Endothelial cell of umbilical vein (primary cell): ENCODE data around the gene TSC22D1. TPM values are rescaled to one million over a fixed set of nuclear protein-coding genes. Genes with fewer than 3 reads are reported as not detected.

Source experiments
- BruUV-seq: library from RNA; stranded (reverse); fragments of 400-500 nt; replicated peaks from 2 replicates; lab custom pipeline; 2021; lab: Mats Ljungman, UMichigan
- CTCF ChIA-PET: fragments of 300-600, 350-600 bp; sonication (Branson Sonifier 250); formaldehyde crosslinking; loops from one replicate; lab custom pipeline; 2021; ENCODE audit warnings: antibody characterized with exemption, inconsistent platforms; lab: Charles Lee
- POLR2A ChIA-PET: fragments of 300-600, 350-600 bp; sonication (Branson Sonifier 250); formaldehyde crosslinking; loops from one replicate; lab custom pipeline; 2021; ENCODE audit warnings: antibody characterized with exemption, inconsistent platforms; lab: Charles Lee
- DNase-seq: peaks from one replicate; pipeline ENCODE4 v3.0.0-alpha.2; 2011; ENCODE audit warnings: low read depth, low spot score
- FAIRE-seq: peaks from 2 replicates; lab custom pipeline; 2011; peaks lifted over from hg19 to GRCh38; lab: Jason Lieb, UNC
- H2AFZ ChIP-seq: 2 replicates; pipeline ENCODE4 v1.6.0; 2012; ENCODE audit warnings: low read depth, low read length, control low read depth, inconsistent platforms
- H3K27ac ChIP-seq: 2 replicates; pipeline ENCODE4 v1.5.1; 2011; ENCODE audit warnings: low read depth, mild to moderate bottlenecking, control low read depth, low read length, moderate library complexity; ENCODE audit not compliant: insufficient read depth
- H3K27me3 ChIP-seq, 2 experiments: 2 replicates each; pipeline versions ENCODE4 v1.6.0 to v1.6.1; 2011; ENCODE audit warnings: low read length in 2 of 2, mixed read lengths in 1 of 2; ENCODE audit not compliant: control insufficient read depth in 2 of 2, insufficient read depth in 2 of 2
- H3K36me3 ChIP-seq, 2 experiments: 2 replicates in 1 of 2; 3 replicates in 1 of 2; pipeline ENCODE4 v1.5.1; 2011; ENCODE audit warnings: low read length in 2 of 2, mild to moderate bottlenecking in 1 of 2, moderate library complexity in 1 of 2; ENCODE audit not compliant: control insufficient read depth in 2 of 2, insufficient read depth in 2 of 2; ENCODE audit errors: extremely low read depth in 1 of 2
- H3K4me1 ChIP-seq: 3 replicates; pipeline ENCODE4 v1.5.1; 2011; ENCODE audit warnings: mild to moderate bottlenecking, low read length; ENCODE audit not compliant: control insufficient read depth, insufficient read depth; ENCODE audit errors: extremely low read depth
- H3K4me2 ChIP-seq: 2 replicates; pipeline ENCODE4 v1.6.1; 2011; ENCODE audit warnings: low read length, control low read depth, mixed read lengths; ENCODE audit not compliant: insufficient read depth
- H3K4me3 ChIP-seq, 3 experiments: fragments of 200-600 bp in 1 of 3; sonication (generic), shearing (Covaris generic) in 1 of 3; replicated peaks in 1 of 3; 2 replicates each; pipeline ENCODE4 v1.5.1; 2011 to 2016; ENCODE audit warnings: control low read depth in 3 of 3, low read length in 3 of 3, mild to moderate bottlenecking in 2 of 3, inconsistent platforms in 1 of 3, low read depth in 1 of 3, moderate library complexity in 1 of 3; ENCODE audit not compliant: insufficient read depth in 1 of 3
- H3K79me2 ChIP-seq: 2 replicates; pipeline ENCODE4 v1.6.0; 2012; ENCODE audit warnings: low read length, inconsistent platforms; ENCODE audit not compliant: control insufficient read depth, insufficient read depth
- H3K9ac ChIP-seq: replicated peaks from 2 replicates; pipeline ENCODE3; 2011; ENCODE audit warnings: low read length, control low read depth; ENCODE audit not compliant: insufficient read depth; ENCODE audit errors: extremely low read depth
- H3K9me1 ChIP-seq: replicated peaks from 3 replicates; pipeline ENCODE4 v1.6.0; 2011; ENCODE audit warnings: mild to moderate bottlenecking, low read length; ENCODE audit not compliant: control insufficient read depth, insufficient read depth; ENCODE audit errors: extremely low read depth
- H3K9me3 ChIP-seq: replicated peaks from 2 replicates; pipeline ENCODE4 v1.5.1; 2012; ENCODE audit warnings: low read length, inconsistent platforms; ENCODE audit not compliant: control insufficient read depth, insufficient read depth
- H4K20me1 ChIP-seq: replicated peaks from 2 replicates; pipeline ENCODE3; 2011; ENCODE audit warnings: mild to moderate bottlenecking, low read length; ENCODE audit not compliant: control insufficient read depth, insufficient read depth; ENCODE audit errors: extremely low read depth
- CTCF ChIP-seq, 2 donors: IDR thresholded peaks; 1 replicate in 1 of 2; 2 replicates in 1 of 2; pipeline ENCODE4 v1.5.1; 2011; ENCODE audit warnings: low read length in 2 of 2, mild to moderate bottlenecking in 2 of 2, moderate library complexity in 2 of 2, control low read depth in 1 of 2, inconsistent platforms in 1 of 2, low read depth in 1 of 2; ENCODE audit not compliant: insufficient read depth in 1 of 2; ENCODE audit errors: extremely low read depth in 1 of 2
- EZH2 ChIP-seq: IDR thresholded peaks from 2 replicates; pipeline ENCODE4 v1.6.1; 2012; ENCODE audit warnings: borderline replicate concordance, low read depth, mild to moderate bottlenecking, moderate library complexity, low read length, inconsistent platforms; ENCODE audit not compliant: severe bottlenecking
- FOS ChIP-seq: IDR thresholded peaks from 2 replicates; pipeline ENCODE4 v1.6.1; 2011; ENCODE audit warnings: mild to moderate bottlenecking, low read length, moderate library complexity, borderline replicate concordance; ENCODE audit not compliant: insufficient read depth
- GATA2 ChIP-seq: IDR thresholded peaks from 2 replicates; pipeline ENCODE4 v1.7.0; 2011; ENCODE audit warnings: low read depth, mild to moderate bottlenecking, moderate library complexity, mixed read lengths, low read length; ENCODE audit not compliant: insufficient read length, insufficient read depth
- JUN ChIP-seq: IDR thresholded peaks from 2 replicates; pipeline ENCODE4 v1.6.1; 2011; ENCODE audit warnings: borderline replicate concordance, low read depth; ENCODE audit not compliant: insufficient read length, insufficient read depth
- MYC ChIP-seq: IDR thresholded peaks from one replicate; pipeline ENCODE4 v1.6.1; 2011; ENCODE audit warnings: mild to moderate bottlenecking, low read depth, low read length
- POLR2A ChIP-seq: IDR thresholded peaks from 2 replicates; pipeline ENCODE4 v1.6.1; 2012; ENCODE audit warnings: low read depth, mild to moderate bottlenecking, control low read depth, low read length
- POLR2AphosphoS5 ChIP-seq: IDR thresholded peaks from 2 replicates; pipeline ENCODE4 v1.6.1; 2012; ENCODE audit warnings: low read depth, mild to moderate bottlenecking, control low read depth, low read length, moderate library complexity; ENCODE audit not compliant: insufficient read depth
- dilution Hi-C: fragments of 300-500 bp; cut with MboI; formaldehyde crosslinking; loops from one replicate; pipeline ENCODE4 v1.15.0; 2019; ENCODE audit warnings: low sequenced_read_pairs; ENCODE audit not compliant: extremely low pct_ligation_motif_present
- intact Hi-C: fragments of 100-400 bp; cut with micrococcal nuclease; formaldehyde crosslinking; loops from one replicate; pipeline ENCODE4 v1.10.0; 2022
- polyA plus RNA-seq, 4 experiments: library from polyadenylated mRNA; depleted of rRNA in 3 of 4; stranded (reverse) in 3 of 4; unstranded in 1 of 4; fragments of >200 nt; gene quantifications; 2 replicates each; pipeline versions ENCODE4 v1.2.1 to v1.2.3, GENCODE V29; 2011 to 2012; ENCODE audit warnings: missing spikeins in 1 of 4
- total RNA-seq: library from RNA; stranded (reverse); gene quantifications from 2 replicates; pipeline ENCODE4 v1.2.3, GENCODE V29; 2021
- TF ChIP-seq, protein P1 (sequence below): IDR thresholded peaks from 2 replicates; pipeline ENCODE4 v1.6.1; 2011; ENCODE audit not compliant: insufficient read depth, insufficient read length

Gene TSC22D1
- total and polyA plus RNA-seq, 2 donors (not counting 3 experiments of a cell fraction or from before 2014, with no cell fraction given), result 47.7 to 51.8 TPM

- Histone ChIP-seq H2AFZ (no peak overlapping the region), H4K20me1 (no peaks in the 10 kb centered on the region), H3K79me2 (no peaks in the 10 kb centered on the region), H3K4me3 (no peak overlapping the region), H3K27me3 (peaks cover 4 to 5% of the 10 kb centered on the region in 2 experiments), H3K27ac (no peak overlapping the region), H3K9me1 (no peaks in the 10 kb centered on the region), H3K9me3 (no peaks in the 10 kb centered on the region), H3K9ac (no peak overlapping the region), H3K4me1 (no peaks in the 10 kb centered on the region), H3K36me3 (no peaks in the 10 kb centered on the region), H3K4me2 (no peak overlapping the region)
- no peak for TF ChIP-seq POLR2AphosphoS5
- TF ChIP-seq GATA2, result no peak
- no peak for TF ChIP-seq EZH2
- TF ChIP-seq CTCF (IDR thresholded peaks at IDR 0.05; ENCODE audit: extremely low read depth in 1 of 2, insufficient read depth in 1 of 2, low read depth in 1 of 2, low read length in 2 of 2), result no peak
- no peak for TF ChIP-seq JUN
- no peak for TF ChIP-seq POLR2A
- TF ChIP-seq FOS, result no peak
- TF ChIP-seq, protein P1, sequence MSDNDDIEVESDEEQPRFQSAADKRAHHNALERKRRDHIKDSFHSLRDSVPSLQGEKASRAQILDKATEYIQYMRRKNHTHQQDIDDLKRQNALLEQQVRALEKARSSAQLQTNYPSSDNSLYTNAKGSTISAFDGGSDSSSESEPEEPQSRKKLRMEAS, result no peak
- TF ChIP-seq MYC, result no peak
- intact Hi-C loops, result no loop called here
- dilution Hi-C loops, result no loop called here
- FAIRE-seq (no peak), DNase-seq (no peak)
- CTCF ChIA-PET, result interaction anchor here (0.7 to 1.2 kb wide), 2 partner anchors 13 to 19 kb away, joined by 4 read pairs; no protein-coding TSS in a partner anchor
- no TSS peak for BruUV-seq
- POLR2A ChIA-PET, result no interaction called here
Observed at GRCh38 chr13:44421853-44422525, 154.1 kb downstream of the TSC22D1 start.
